ENCODE measurements around the gene TSSK1B. TPM values are rescaled to one million over a fixed set of nuclear protein-coding genes. Genes with fewer than 3 reads are reported as not detected.
"Not testable (repeated sequence)": the region's sequence is repeated elsewhere in the genome, so short reads cannot be mapped to it uniquely, and the experiment has no call there.

The TSSK1B gene
- total RNA-seq, 2 experiments from 2014 or later: not detected

GRCh38 chr5:113433862-113434612 lies 752 bp downstream of the TSSK1B start:
- H3K4me3 Mint-ChIP-seq: no peak overlapping the region
- H3K9me3 Mint-ChIP-seq: no peaks in the 10 kb centered on the region
- no peak for DNase-seq
- peaks cover 3% of the 10 kb centered on the region for H3K4me1 Mint-ChIP-seq
- no peak overlapping the region for H3K27ac Mint-ChIP-seq
- H3K27me3 Mint-ChIP-seq: peaks cover 2% of the 10 kb centered on the region
- no peaks in the 10 kb centered on the region for H3K36me3 Mint-ChIP-seq

DNA sequence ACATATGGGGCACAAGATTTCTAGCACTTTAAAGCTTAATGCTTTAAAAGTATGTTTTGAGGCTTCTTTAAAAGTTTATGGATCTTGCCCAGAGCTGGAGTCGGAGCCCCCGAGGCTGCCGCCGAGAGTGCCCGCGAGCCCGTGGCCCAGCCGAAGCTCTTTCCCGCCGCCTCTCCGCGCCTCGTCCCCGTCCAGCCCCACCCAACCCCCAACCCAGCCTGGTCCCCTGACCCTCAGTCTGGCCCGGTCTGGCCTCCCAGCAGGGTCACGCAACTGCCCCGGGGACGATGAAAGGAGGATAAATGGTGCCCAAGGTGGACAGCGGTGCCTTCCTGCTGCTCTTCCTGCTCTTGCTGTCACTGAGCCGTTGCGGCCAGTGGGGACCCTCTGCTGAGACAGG lies 1.7 kb downstream of the TSSK1B start:
- no peak for DNase-seq
- Mint-ChIP-seq H3K4me3 (no peak overlapping the region), H3K9me3 (no peaks in the 10 kb centered on the region), H3K4me1 (peaks cover 3% of the 10 kb centered on the region), H3K27ac (no peak overlapping the region), H3K27me3 (no peaks in the 10 kb centered on the region), H3K36me3 (no peaks in the 10 kb centered on the region)

GRCh38 chr5:113427871-113428574 lies 6.8 kb downstream of the TSSK1B start:
- Mint-ChIP-seq H3K9me3 (no peaks in the 10 kb centered on the region), H3K36me3 (no peaks in the 10 kb centered on the region), H3K27me3 (peaks cover 5% of the 10 kb centered on the region)

DNA sequence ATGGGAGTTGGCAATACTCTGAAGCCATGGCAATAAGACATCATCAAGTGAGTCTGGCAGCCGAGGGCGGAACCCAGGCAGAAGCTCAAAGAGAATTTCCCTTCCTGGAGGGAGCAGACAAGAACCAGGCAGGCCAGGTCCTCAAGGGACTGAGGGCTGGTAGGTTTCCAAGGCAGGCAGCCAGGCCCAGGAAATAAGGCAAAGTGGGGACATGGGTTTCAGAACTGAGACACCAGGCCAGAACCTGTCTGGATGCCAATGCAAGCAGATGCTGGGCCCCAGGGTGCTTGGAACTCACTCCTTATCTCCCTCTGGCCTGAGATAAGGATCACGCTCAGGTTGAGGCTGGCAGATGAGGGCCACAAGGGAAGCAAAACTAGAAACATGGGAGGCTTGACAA lies 8.9 kb downstream of the TSSK1B start:
- Mint-ChIP-seq H3K4me3 (no peak overlapping the region), H3K27me3 (peaks cover 11% of the 10 kb centered on the region), H3K4me1 (no peaks in the 10 kb centered on the region), H3K9me3 (no peaks in the 10 kb centered on the region), H3K27ac (no peak overlapping the region), H3K36me3 (no peaks in the 10 kb centered on the region)
- DNase-seq: no peak

More at GRCh38 chr5:113427871-113428574, 6.8 kb downstream of the TSSK1B start:
- Mint-ChIP-seq H3K4me3 (no peak overlapping the region), H3K27ac (no peak overlapping the region), H3K4me1 (no peaks in the 10 kb centered on the region)
- no peak for DNase-seq

- H3K9me3 Mint-ChIP-seq: no peaks in the 10 kb centered on the region
- H3K4me3 Mint-ChIP-seq: no peak overlapping the region
- no peaks in the 10 kb centered on the region for H3K36me3 Mint-ChIP-seq
- H3K27ac Mint-ChIP-seq: no peak overlapping the region
- no peak for DNase-seq
- no peaks in the 10 kb centered on the region for H3K4me1 Mint-ChIP-seq
- peaks cover 11% of the 10 kb centered on the region for H3K27me3 Mint-ChIP-seq
Observed at GRCh38 chr5:113421693-113422092, 13.1 kb downstream of the TSSK1B start.

DNA sequence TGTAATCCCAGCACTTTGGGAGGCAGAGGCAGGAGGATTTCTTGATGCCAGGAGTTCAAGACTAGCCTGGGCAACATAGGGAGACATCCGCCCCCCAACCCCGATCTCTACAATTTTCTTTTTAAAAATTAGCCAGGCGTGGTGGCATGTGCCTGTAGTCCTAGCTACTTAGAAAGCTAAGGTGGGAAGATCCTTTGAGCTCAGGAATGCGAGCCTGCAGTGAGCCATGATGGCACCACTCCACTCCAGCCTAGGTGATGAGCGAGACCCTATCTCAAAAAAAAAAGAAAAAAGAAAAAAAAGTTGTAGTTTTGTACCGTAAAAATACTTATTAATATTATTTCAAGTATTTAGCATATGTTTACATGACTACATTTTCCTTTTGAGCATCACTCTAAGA lies 29.3 kb downstream of the TSSK1B start:
- Mint-ChIP-seq H3K27me3 (peaks cover 6% of the 10 kb centered on the region), H3K27ac (no peak overlapping the region), H3K9me3 (peaks cover 1% of the 10 kb centered on the region), H3K4me3 (no peak overlapping the region), H3K36me3 (no peaks in the 10 kb centered on the region), H3K4me1 (no peaks in the 10 kb centered on the region)
- DNase-seq: no peak

GRCh38 chr5:113404269-113404668 lies 30.5 kb downstream of the TSSK1B start:
- Mint-ChIP-seq H3K27ac (no peak overlapping the region), H3K4me1 (no peaks in the 10 kb centered on the region), H3K36me3 (no peaks in the 10 kb centered on the region), H3K27me3 (peaks cover 6% of the 10 kb centered on the region), H3K4me3 (no peak overlapping the region), H3K9me3 (no peaks in the 10 kb centered on the region)
- DNase-seq: no peak

DNA sequence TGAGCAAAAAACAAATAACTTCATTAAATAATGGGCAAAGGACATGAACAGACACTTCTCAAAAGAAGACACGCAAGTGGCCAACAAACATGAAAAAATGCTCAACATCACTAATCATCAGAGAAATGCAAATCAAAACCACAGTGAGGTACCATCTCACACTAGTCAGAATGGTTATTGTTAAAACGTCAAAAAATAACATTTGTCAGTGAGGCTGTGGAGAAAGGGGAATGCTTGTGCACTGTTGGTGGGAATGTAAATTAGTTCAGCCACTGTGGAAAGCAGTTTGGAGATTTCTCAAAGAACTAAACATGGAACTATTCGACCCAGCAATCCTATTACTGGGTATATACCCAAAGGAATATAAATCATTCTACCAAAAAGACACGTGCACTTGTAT lies 36.8 kb downstream of the TSSK1B start:
- H3K4me3 Mint-ChIP-seq, H3K27me3 Mint-ChIP-seq, H3K9me3 Mint-ChIP-seq, H3K4me1 Mint-ChIP-seq, H3K27ac Mint-ChIP-seq, DNase-seq, H3K36me3 Mint-ChIP-seq: not testable (repeated sequence)

GRCh38 chr5:113397046-113397445 lies 37.7 kb downstream of the TSSK1B start:
- no peaks in the 10 kb centered on the region for H3K36me3 Mint-ChIP-seq
- H3K4me1 Mint-ChIP-seq: no peaks in the 10 kb centered on the region
- no peak overlapping the region for H3K4me3 Mint-ChIP-seq
- DNase-seq: no peak
- H3K27ac Mint-ChIP-seq: no peak overlapping the region
- peaks cover 8% of the 10 kb centered on the region for H3K27me3 Mint-ChIP-seq
- H3K9me3 Mint-ChIP-seq: no peaks in the 10 kb centered on the region

DNA sequence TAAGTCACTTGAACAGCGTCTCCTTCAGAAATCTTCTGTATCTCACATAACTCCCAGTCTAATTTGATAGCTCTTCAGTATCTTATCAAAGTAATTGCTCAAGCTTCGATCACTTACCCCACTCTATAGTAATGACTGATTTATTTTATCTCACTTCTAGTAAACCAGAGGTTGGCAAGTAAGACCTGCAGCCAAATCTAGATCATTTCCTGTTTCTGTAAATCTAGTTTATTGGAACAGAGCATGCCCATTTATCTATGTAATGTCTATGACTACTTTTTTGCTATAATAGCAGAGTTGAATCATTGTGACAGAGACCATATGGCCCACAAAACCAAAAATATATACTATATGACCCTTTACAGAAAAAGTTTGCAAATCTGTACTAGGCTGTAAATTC lies 40.1 kb downstream of the TSSK1B start:
- Mint-ChIP-seq H3K4me3 (no peak overlapping the region), H3K27me3 (peaks cover 10% of the 10 kb centered on the region), H3K36me3 (no peaks in the 10 kb centered on the region), H3K9me3 (no peaks in the 10 kb centered on the region), H3K4me1 (no peaks in the 10 kb centered on the region), H3K27ac (no peak overlapping the region)
- no peak for DNase-seq

GRCh38 chr5:113390224-113390623 lies 44.6 kb downstream of the TSSK1B start:
- peaks cover 25% of the 10 kb centered on the region for H3K27me3 Mint-ChIP-seq
- H3K9me3 Mint-ChIP-seq: no peaks in the 10 kb centered on the region
- H3K4me1 Mint-ChIP-seq: no peaks in the 10 kb centered on the region
- no peak for DNase-seq
- H3K36me3 Mint-ChIP-seq: no peaks in the 10 kb centered on the region
- no peak overlapping the region for H3K4me3 Mint-ChIP-seq
- H3K27ac Mint-ChIP-seq: no peak overlapping the region

DNA sequence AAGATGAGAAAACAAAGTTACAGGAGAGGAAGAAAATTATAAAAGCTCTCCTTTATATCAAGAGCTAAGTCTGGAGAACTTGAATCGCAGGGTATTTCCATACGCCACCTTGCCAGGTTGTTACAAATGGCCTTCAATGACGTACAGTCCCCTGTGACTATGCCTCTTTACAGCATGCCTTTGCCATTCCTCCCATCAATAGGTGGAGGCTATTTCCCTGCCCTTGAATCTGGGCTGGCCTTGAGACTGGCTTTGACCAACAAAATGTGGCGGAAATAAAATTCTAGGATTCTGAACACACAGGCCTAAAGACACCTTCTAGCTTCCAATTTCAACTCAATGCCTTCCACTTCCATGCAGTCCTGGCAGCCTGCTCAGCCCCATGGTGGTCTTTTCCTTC lies 45.7 kb downstream of the TSSK1B start:
- H3K36me3 Mint-ChIP-seq: no peaks in the 10 kb centered on the region
- no peak overlapping the region for H3K4me3 Mint-ChIP-seq
- H3K27me3 Mint-ChIP-seq: peaks cover 26% of the 10 kb centered on the region
- DNase-seq: no peak
- H3K27ac Mint-ChIP-seq: no peak overlapping the region
- no peaks in the 10 kb centered on the region for H3K9me3 Mint-ChIP-seq
- H3K4me1 Mint-ChIP-seq: no peaks in the 10 kb centered on the region

GRCh38 chr5:113387844-113388243 lies 46.9 kb downstream of the TSSK1B start:
- H3K4me3 Mint-ChIP-seq: no peak overlapping the region
- H3K36me3 Mint-ChIP-seq: no peaks in the 10 kb centered on the region
- H3K27ac Mint-ChIP-seq: no peak overlapping the region
- no peaks in the 10 kb centered on the region for H3K9me3 Mint-ChIP-seq
- no peak for DNase-seq
- peaks cover 36% of the 10 kb centered on the region for H3K27me3 Mint-ChIP-seq
- no peaks in the 10 kb centered on the region for H3K4me1 Mint-ChIP-seq

DNA sequence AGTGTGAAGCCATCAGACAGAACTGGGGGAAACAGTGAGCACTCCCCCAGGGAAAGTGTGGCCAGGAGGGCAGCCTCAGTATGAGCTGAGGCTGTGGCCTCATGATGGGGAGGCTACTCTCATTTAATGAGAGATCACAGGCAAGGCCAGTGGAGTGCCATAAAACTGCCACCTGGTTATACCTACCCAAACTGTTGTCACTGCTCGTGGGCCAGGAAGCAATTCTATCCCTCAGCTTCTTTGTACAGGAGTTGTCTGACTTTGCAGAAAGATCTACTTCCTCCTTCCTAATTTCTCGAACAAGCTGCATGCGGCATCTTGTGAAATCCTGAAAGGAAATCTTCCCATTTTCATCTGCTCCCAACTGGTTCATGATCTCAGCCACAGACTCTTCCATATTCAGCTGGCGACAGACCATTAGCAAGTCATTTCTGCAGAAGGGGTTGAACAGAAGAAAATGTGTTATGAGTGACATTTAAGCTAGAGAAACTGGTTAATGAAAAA lies 50.0 kb downstream of the TSSK1B start:
- H3K4me1 Mint-ChIP-seq: peaks cover 12% of the 10 kb centered on the region
- no peaks in the 10 kb centered on the region for H3K9me3 Mint-ChIP-seq
- no peak overlapping the region for H3K4me3 Mint-ChIP-seq

DNA sequence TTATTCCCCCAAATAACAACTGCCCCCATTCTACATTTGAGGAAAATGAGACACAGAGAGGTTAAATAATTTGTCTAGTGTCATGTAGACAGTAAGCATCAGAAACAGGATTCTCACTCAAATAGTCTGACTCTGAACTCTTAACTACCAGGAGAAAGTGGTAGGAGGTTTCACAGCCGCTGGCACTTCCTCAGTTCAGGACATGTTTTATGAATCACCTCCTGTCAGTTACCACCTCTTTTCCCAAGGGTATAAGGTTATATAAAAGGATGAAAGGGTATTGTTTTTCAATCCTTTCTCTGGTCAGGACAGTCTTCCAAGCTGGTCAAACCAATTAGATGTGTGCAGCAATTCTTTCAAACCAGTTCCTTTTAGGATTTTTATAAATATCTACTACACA lies 52.1 kb downstream of the TSSK1B start:
- H3K4me3 Mint-ChIP-seq: no peak overlapping the region

More for the DNA sequence above, 50.0 kb downstream of the TSSK1B start:
- no peak overlapping the region for H3K27ac Mint-ChIP-seq
- H3K27me3 Mint-ChIP-seq: peaks cover 52% of the 10 kb centered on the region
- no peak for DNase-seq
- no peaks in the 10 kb centered on the region for H3K36me3 Mint-ChIP-seq

More for the DNA sequence above, 52.1 kb downstream of the TSSK1B start:
- peaks cover 37% of the 10 kb centered on the region for H3K27me3 Mint-ChIP-seq
- no peaks in the 10 kb centered on the region for H3K9me3 Mint-ChIP-seq
- H3K4me1 Mint-ChIP-seq: peaks cover 25% of the 10 kb centered on the region
- H3K36me3 Mint-ChIP-seq: no peaks in the 10 kb centered on the region
- H3K27ac Mint-ChIP-seq: no peak overlapping the region
- no peak for DNase-seq
